Colonic mucosa (tissue), 4 donors: ENCODE data around the gene IL17B. TPM values are rescaled to one million over a fixed set of nuclear protein-coding genes. Genes with fewer than 3 reads are reported as not detected.

ENCODE experiments used
- DNase-seq: peaks from one replicate; pipeline ENCODE4 v3.0.0-alpha.2; 2020
- H3K27ac ChIP-seq: fragments of 200-600 bp; one replicate; pipeline ENCODE4 v1.8.0; 2021
- H3K27me3 ChIP-seq: fragments of 200-600 bp; one replicate; pipeline ENCODE4 v1.8.0; 2021
- H3K36me3 ChIP-seq: fragments of 200-600 bp; one replicate; pipeline ENCODE4 v1.8.0; 2021
- H3K4me1 ChIP-seq: fragments of 200-600 bp; one replicate; pipeline ENCODE4 v1.8.0; 2021; ENCODE audit warnings: mild to moderate bottlenecking
- H3K4me3 ChIP-seq: fragments of 200-600 bp; one replicate; pipeline ENCODE4 v1.8.0; 2021
- H3K9ac ChIP-seq, 2 donors: one replicate each; pipeline ENCODE4 v1.7.0; 2013; ENCODE audit warnings: control low read depth in 2 of 2, low read depth in 2 of 2, low read length in 2 of 2
- H3K9me3 ChIP-seq: fragments of 200-600 bp; one replicate; pipeline ENCODE4 v1.8.0; 2021
- CTCF ChIP-seq: fragments of 200-600 bp; IDR thresholded peaks from one replicate; pipeline ENCODE4 v1.8.0; 2022; ENCODE audit warnings: antibody characterized with exemption, mild to moderate bottlenecking
- intact Hi-C: fragments of 100-400 bp; cut with DNase I; formaldehyde crosslinking; loops from one replicate; pipeline ENCODE4 v1.14.1; 2022
- total RNA-seq, 2 donors: library from RNA; stranded (reverse); fragmentation: NEBNext Ultra II Directional in 1 of 2; extraction: Animal tissue kit (Norgen Biotek cat#: 25700) in 1 of 2; gene quantifications; one replicate each; pipeline ENCODE4 v1.2.1, GENCODE V29; 2021
- donor health status: healthy.
- donor health status: DM: no; HTN: no; CAD: no.
- donor health status: DM: no; HTN: no; CAD: no.

The IL17B gene
- total RNA-seq, 2 donors from 2014 or later: 0.42 TPM; not detected in 1

DNA sequence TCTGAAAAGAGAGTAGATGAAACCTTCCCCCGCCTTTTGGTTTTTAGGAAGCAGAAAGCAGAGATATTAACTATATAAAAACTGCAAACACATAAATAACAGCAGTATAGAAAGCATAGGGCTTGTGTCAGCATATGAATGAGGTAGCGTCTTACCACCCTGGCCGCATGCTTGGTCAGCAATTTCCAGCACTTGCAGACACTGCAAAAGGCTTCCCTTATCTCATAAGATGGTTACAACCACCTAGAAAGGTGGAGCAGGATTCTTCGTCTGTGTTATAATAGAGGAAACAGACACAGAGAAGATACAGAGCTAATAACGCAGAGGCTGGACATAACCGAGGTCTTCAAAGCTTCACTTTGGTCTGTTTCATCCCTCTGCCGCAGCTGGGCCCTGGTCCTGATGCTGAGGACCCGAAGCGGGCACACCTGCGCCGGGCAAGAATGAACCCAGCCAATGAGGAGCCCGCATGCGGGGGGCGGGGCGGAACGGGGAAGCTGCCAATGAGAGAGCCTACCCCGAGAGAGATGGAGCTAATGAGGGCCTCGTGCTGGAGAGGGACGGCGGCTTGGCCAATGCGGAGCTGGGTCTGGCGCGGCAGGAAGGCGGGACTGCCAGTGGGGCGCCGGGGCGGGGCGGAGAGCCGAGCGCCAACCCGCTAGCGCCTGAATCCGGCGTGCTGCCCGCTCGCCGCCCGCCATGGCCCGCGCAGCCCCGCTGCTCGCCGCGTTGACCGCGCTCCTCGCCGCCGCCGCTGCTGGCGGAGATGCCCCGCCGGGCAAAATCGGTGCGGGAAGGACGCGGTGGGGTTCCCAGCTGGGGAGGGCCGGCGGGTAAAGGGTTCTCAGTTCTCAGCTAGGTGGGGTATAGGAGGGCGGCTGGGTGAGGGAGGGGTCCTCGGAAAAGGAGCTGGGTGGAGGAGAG lies 21.5 kb downstream of the IL17B start, which contains the start of gene PCYOX1L:
PCYOX1L (plus strand) TSS at position 677 of the 924 bp plus-strand sequence; CDS start at position 700, 23 bp downstream.
- no peaks in the 10 kb centered on the region for H3K27me3 ChIP-seq
- H3K27ac ChIP-seq: no peak within 1 kb of the TSS
- no peaks in the 10 kb centered on the region for H3K4me1 ChIP-seq
- DNase-seq: peak; percentile 93
- TF ChIP-seq CTCF: no peak
- peak within 1 kb of the TSS; percentile 70 for H3K4me3 ChIP-seq
- peak within 1 kb of the TSS; percentile 67 for H3K9ac ChIP-seq
- H3K9me3 ChIP-seq: no peaks in the 10 kb centered on the region
- H3K36me3 ChIP-seq: no peaks in the 10 kb centered on the region
- intact Hi-C loops: no loop called here

- Histone ChIP-seq H3K9ac (no peak overlapping the region), H3K4me1 (no peaks in the 10 kb centered on the region), H3K4me3 (no peak overlapping the region), H3K27ac (no peak overlapping the region), H3K27me3 (no peaks in the 10 kb centered on the region), H3K9me3 (no peaks in the 10 kb centered on the region), H3K36me3 (no peaks in the 10 kb centered on the region)
- no peak for TF ChIP-seq CTCF
- no peak for DNase-seq
- intact Hi-C loops: no loop called here
Observed at GRCh38 chr5:149356391-149356790, 22.7 kb downstream of the IL17B start.

DNA sequence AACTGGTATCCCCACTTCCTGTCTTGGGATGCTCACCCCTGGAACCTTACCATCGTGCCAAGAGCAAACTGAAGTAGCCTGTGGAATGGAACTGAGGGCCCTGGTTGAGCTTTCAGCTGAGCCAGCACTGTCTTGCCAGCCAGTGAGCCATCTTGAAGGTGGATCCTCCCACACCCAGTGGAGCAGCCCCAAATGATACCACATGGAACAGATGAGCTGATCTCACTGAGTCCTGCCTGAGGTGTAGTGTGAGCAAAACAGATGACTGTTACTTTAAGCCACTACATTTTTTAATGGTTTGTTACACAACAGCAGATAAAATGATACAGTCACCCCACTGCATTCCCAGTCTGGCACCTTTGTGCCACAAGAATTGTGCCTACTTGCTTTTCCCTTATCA lies 23.4 kb downstream of the IL17B start:
- no peaks in the 10 kb centered on the region for H3K4me1 ChIP-seq
- H3K27me3 ChIP-seq: no peaks in the 10 kb centered on the region
- no peaks in the 10 kb centered on the region for H3K36me3 ChIP-seq
- H3K27ac ChIP-seq: no peak overlapping the region
- no peaks in the 10 kb centered on the region for H3K9me3 ChIP-seq
- H3K9ac ChIP-seq: no peak overlapping the region
- intact Hi-C loops: no loop called here
- H3K4me3 ChIP-seq: no peak overlapping the region
- no peak for TF ChIP-seq CTCF
- no peak for DNase-seq

DNA sequence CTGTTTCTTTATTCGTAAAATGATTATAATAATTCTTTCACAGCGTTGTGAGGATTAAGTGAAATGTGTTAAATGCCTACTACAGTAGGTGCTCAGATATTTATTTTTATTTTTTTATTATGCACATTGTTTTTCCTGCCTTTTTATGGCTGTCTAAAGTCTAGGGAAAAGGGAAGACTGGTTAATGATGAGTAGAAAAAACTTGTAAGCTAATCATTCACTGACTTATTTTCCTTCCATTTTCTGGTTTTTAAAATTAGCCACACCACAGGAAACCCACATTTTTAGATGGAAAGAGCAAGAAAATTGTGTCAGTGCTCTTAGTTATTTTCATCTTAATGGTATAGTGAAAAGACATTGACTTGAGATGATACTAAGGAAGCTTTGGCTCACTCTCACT lies 25.2 kb downstream of the IL17B start:
- TF ChIP-seq CTCF: no peak
- DNase-seq: no peak
- Histone ChIP-seq H3K27me3 (no peaks in the 10 kb centered on the region), H3K9me3 (no peaks in the 10 kb centered on the region), H3K9ac (no peak overlapping the region), H3K4me1 (no peaks in the 10 kb centered on the region), H3K27ac (no peak overlapping the region), H3K4me3 (no peak overlapping the region), H3K36me3 (peaks cover 13% of the 10 kb centered on the region)
- intact Hi-C loops: no loop called here

DNA sequence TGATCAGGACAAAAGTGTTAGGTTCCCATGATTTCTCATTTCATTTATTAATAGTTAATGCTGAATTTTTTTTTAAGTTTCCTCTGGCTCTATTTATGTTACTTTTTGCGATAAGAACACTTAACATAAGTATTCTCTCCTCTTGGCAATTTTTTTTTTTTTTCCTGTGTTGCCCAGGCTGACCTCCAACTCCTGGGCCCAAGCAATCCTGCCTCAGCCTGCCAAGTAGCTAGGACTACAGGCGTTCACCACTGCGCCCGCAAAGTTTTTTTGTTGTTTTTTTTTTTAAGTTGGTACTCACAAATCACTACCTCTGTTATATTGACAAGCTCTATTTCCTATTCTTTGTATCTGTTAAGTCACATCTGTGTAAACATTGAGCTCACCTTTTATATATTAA lies 26.9 kb downstream of the IL17B start:
- Histone ChIP-seq H3K36me3 (peaks cover 19% of the 10 kb centered on the region), H3K4me3 (no peak overlapping the region), H3K27me3 (no peaks in the 10 kb centered on the region), H3K4me1 (no peaks in the 10 kb centered on the region), H3K9ac (no peak overlapping the region), H3K9me3 (no peaks in the 10 kb centered on the region), H3K27ac (no peak overlapping the region)
- DNase-seq: no peak
- TF ChIP-seq CTCF: no peak
- intact Hi-C loops: no loop called here
